Body of pancreas (tissue), 4 donors: Measurements from ENCODE around the gene ANKEF1. TPM values are rescaled to one million over a fixed set of nuclear protein-coding genes. Genes with fewer than 3 reads are reported as not detected.
A peak's percentile ranks its signal among the peaks of the same experiment; 100 is the strongest.

ENCODE experiments used
- ATAC-seq: fragments of 150-250 bp; one replicate; pipeline ENCODE4 v1.9.1; 2016
- DNase-seq, 4 donors: peaks; one replicate each; pipeline ENCODE4 v3.0.0-alpha.2; 2019
- H3K27ac ChIP-seq, 4 donors: fragments of 200-600 bp; sonication (generic); 1 replicate in 3 of 4; 2 replicates in 1 of 4; pipeline versions ENCODE4 v1.5.1 to v1.6.1; 2016 to 2019; ENCODE audit warnings: mild to moderate bottlenecking in 1 of 4, mixed read lengths in 1 of 4, moderate library complexity in 1 of 4
- H3K27me3 ChIP-seq, 2 donors: fragments of 200-600 bp; sonication (generic); one replicate each; pipeline ENCODE4 v1.6.0; 2016; ENCODE audit warnings: mild to moderate bottlenecking in 1 of 2
- H3K36me3 ChIP-seq, 2 donors: fragments of 200-600 bp; sonication (generic); replicated peaks in 1 of 2; 2 replicates each; pipeline ENCODE4 v1.5.1; 2016; ENCODE audit warnings: low read depth in 2 of 2; ENCODE audit not compliant: insufficient read depth in 1 of 2
- H3K4me1 ChIP-seq: fragments of 200-600 bp; sonication (generic); one replicate; pipeline ENCODE4 v1.6.0; 2016
- H3K4me3 ChIP-seq, 2 donors: fragments of 200-600 bp; sonication (generic); 1 replicate in 1 of 2; 2 replicates in 1 of 2; pipeline ENCODE4 v1.5.1; 2016 to 2019
- H3K9me3 ChIP-seq, 3 donors: fragments of 200-600 bp; sonication (generic); 1 replicate in 2 of 3; 2 replicates in 1 of 3; pipeline ENCODE4 v1.5.1; 2016
- POLR2A ChIP-seq, 3 donors: fragments of 450-650 bp; IDR thresholded peaks; one replicate each; pipeline ENCODE4 v1.6.1; 2016; ENCODE audit warnings: antibody characterized with exemption in 3 of 3, mild to moderate bottlenecking in 2 of 3
- WGBS, 2 donors: methylation state at CpG; one replicate each; pipeline ENCODE4 v1.1.5; 2017; 5-methylcytosine and 5-hydroxymethylcytosine counted together
- intact Hi-C: fragments of 100-400 bp; cut with DNase I; formaldehyde crosslinking; loops from one replicate; pipeline ENCODE4 v1.15.1; 2023
- small RNA-seq: library from RNA; depleted of rRNA; stranded (forward); fragments of <200 nt; gene quantifications from one replicate; pipeline ENCODE3, GENCODE V24; 2016
- total RNA-seq, 2 donors: library from RNA; depleted of rRNA; stranded (reverse); fragments of >200 nt; gene quantifications; one replicate each; pipeline ENCODE4 v1.1.0, GENCODE V29; 2016
- TF ChIP-seq, protein P1 (sequence below), 7 experiments: fragments of 450-650 bp in 4 of 7; fragments of 200-600 bp in 3 of 7; sonication (generic) in 3 of 7; IDR thresholded peaks; one replicate each; pipeline ENCODE4 v1.5.1; 2016 to 2019; ENCODE audit warnings: antibody characterized with exemption in 7 of 7

Gene ANKEF1
- total RNA-seq, 2 donors from 2014 or later, result 5.9 to 6.2 TPM

DNA sequence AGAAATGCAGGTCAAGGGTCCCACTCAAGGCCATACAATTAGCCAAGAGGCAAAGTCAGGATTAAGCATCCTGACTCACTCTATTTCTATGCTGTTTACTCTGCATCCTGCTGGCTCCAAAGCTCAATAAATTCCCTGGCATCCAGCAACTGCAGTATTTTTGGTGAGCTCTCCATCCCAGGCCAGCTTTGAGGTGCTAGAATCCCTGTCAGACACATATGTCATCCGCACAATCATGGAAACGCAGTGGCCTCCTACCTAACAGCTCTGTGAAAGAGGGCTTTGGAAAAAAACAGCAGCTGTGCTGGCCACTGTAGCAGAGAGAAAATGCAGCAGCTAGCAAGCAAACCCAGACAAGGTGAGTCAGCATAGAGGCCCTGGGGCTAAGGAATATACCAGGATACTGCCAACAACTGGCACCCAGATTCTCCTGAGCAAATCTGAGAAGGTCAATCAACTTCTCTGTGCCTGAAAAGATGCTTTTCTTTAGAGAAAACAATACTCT is 58.4 kb downstream of the ANKEF1 start:
- Histone ChIP-seq H3K9me3 (no peaks in the 10 kb centered on the region), H3K36me3 (no peaks in the 10 kb centered on the region), H3K4me3 (no peak overlapping the region), H3K27me3 (no peaks in the 10 kb centered on the region), H3K4me1 (peaks cover 14% of the 10 kb centered on the region), H3K27ac (no peak overlapping the region)
- WGBS, 2 donors, result 83 to 95% methylated on average over 2 of the region's 2 CpGs
- intact Hi-C loops, result loop anchor here (5.0 kb wide), 1 partner anchor 111 kb away; no protein-coding TSS in a partner anchor
- no peak for ATAC-seq
- DNase-seq, result peak in 2 of 4 donors; percentile 14 to 19
- TF ChIP-seq, protein P1, sequence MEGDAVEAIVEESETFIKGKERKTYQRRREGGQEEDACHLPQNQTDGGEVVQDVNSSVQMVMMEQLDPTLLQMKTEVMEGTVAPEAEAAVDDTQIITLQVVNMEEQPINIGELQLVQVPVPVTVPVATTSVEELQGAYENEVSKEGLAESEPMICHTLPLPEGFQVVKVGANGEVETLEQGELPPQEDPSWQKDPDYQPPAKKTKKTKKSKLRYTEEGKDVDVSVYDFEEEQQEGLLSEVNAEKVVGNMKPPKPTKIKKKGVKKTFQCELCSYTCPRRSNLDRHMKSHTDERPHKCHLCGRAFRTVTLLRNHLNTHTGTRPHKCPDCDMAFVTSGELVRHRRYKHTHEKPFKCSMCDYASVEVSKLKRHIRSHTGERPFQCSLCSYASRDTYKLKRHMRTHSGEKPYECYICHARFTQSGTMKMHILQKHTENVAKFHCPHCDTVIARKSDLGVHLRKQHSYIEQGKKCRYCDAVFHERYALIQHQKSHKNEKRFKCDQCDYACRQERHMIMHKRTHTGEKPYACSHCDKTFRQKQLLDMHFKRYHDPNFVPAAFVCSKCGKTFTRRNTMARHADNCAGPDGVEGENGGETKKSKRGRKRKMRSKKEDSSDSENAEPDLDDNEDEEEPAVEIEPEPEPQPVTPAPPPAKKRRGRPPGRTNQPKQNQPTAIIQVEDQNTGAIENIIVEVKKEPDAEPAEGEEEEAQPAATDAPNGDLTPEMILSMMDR (IDR thresholded peaks at IDR 0.05), result no peak
- TF ChIP-seq POLR2A (IDR thresholded peaks at IDR 0.05), result no peak

DNA sequence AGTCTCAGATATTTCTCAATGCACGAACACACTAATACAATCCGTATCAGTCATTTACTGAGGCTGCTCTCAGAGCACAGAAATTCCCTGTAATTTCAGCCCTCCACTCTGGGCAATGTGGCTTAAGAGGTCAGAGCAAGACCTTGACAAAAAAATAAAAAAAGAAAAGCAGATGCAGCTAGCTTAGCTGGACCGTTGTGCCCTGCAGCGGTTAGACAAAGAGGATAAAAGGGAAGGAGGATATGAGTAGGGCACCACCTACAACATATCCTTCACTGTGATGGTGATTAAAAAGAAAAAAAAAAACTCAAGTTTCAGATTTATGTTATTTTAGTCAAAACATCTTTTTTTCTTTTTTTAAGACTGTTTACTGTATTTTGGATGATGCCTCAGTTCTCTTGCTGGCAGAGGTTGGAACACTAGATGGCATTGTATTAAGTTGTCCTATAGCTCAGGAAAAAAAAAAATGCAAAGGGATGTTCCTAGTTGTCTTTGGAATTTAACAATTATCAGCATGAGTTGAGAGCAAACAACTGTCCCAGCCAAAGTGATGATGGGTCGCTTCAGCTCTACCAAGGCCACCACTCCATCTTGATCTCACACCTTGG is 59.9 kb downstream of the ANKEF1 start:
- H3K27ac ChIP-seq, result no peak overlapping the region
- H3K36me3 ChIP-seq, result no peaks in the 10 kb centered on the region
- no peak for ATAC-seq
- H3K9me3 ChIP-seq, result no peaks in the 10 kb centered on the region
- no peak for TF ChIP-seq POLR2A (IDR thresholded peaks at IDR 0.05)
- TF ChIP-seq, protein P1 (IDR thresholded peaks at IDR 0.05), result no peak
- no peak overlapping the region for H3K4me3 ChIP-seq
- no peak for DNase-seq
- intact Hi-C loops, result loop anchor here (5.0 kb wide), 1 partner anchor 112 kb away; no protein-coding TSS in a partner anchor
- H3K27me3 ChIP-seq, result no peaks in the 10 kb centered on the region
- 79 to 84% methylated on average over 5 of the region's 5 CpGs for WGBS, 2 donors
- peaks cover 13% of the 10 kb centered on the region for H3K4me1 ChIP-seq

DNA sequence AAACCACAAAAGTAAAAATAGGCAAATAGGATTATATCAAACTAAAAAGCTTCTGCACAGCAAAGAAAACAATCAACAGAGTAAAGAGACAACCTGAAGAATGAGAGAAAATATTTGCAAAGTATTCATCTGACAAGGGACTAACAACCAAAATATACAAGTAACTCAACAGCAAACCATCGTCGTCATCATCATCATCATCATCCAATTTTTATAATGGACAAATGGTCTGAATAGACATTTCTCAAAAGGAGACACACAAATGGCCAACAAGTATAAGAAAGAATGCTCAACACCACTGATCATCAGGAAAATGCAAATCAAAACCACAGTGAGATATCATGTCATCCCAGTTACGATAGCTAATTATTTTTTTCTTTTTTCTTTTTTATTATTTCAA is 62.0 kb downstream of the ANKEF1 start:
- ATAC-seq (no peak), DNase-seq (no peak)
- no peaks in the 10 kb centered on the region for H3K4me1 ChIP-seq
- 91 to 92% methylated on average over 3 of the region's 3 CpGs for WGBS, 2 donors
- TF ChIP-seq, protein P1 (IDR thresholded peaks at IDR 0.05), result no peak
- TF ChIP-seq POLR2A (IDR thresholded peaks at IDR 0.05), result no peak
- intact Hi-C loops, result no loop called here
- no peaks in the 10 kb centered on the region for H3K9me3 ChIP-seq
- H3K4me3 ChIP-seq, result no peak overlapping the region
- H3K36me3 ChIP-seq, result no peaks in the 10 kb centered on the region
- no peak overlapping the region for H3K27ac ChIP-seq
- no peaks in the 10 kb centered on the region for H3K27me3 ChIP-seq

DNA sequence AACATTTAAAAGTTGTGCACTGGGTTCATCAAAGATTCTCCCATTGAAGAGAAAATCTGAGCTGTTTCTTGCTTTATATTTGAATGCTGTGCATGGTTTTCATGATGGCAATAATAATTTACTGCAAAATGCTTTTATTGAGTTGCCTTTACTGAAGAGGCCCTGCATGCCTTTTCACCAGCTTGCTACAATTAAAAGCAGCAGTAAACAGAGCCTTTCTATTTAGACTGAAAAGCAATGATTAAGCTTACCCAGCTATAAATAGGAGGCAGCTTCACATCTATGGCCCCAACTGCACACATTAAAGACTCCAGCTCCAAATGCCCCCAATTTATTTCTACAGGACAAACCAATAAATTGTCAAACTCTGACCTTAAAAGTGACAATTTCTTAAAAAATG is 70.3 kb downstream of the ANKEF1 start:
- H3K27me3 ChIP-seq, result no peaks in the 10 kb centered on the region
- DNase-seq (no peak), ATAC-seq (no peak)
- no peak overlapping the region for H3K27ac ChIP-seq
- no peaks in the 10 kb centered on the region for H3K9me3 ChIP-seq
- H3K4me1 ChIP-seq, result peaks cover 11% of the 10 kb centered on the region
- no peak overlapping the region for H3K4me3 ChIP-seq
- H3K36me3 ChIP-seq, result no peaks in the 10 kb centered on the region
- TF ChIP-seq, protein P1 (IDR thresholded peaks at IDR 0.05), result no peak
- TF ChIP-seq POLR2A (IDR thresholded peaks at IDR 0.05), result no peak
- intact Hi-C loops, result no loop called here

Small RNAs within 50 kb of the gene (small RNA-seq; reads per million reads assigned to genes)
- gene RF00017, result not detected

Other genes with a start within 250 kb of the ANKEF1 start
- gene PAK5, start 195.9 kb upstream of the ANKEF1 start, total RNA-seq, result under 1 TPM; 0.33 to 0.52 TPM
- gene SNAP25, start 183.8 kb downstream of the ANKEF1 start, total RNA-seq, result 10 to 100 TPM in 1 of 2 donors, 1 to 10 TPM in 1; 3.4 to 10.9 TPM